ENCODE data around the gene KRTAP2-3.

- TF ChIP-seq CBX2 (IDR thresholded peaks at IDR 0.05; ENCODE audit: borderline replicate concordance, low read depth): no peak
- TF ChIP-seq REST (IDR thresholded peaks at IDR 0.05): no peak
- TF ChIP-seq MAX (IDR thresholded peaks at IDR 0.05): no peak
- TF ChIP-seq CTCF (IDR thresholded peaks at IDR 0.05): no peak
- TF ChIP-seq HMGXB4 (CRISPR knock-in tag; IDR thresholded peaks at IDR 0.05; ENCODE audit: borderline replicate concordance): no peak
These were observed 35.2 kb downstream of the KRTAP2-3 start for GRCh38 chr17:41024697-41025096.
